ENCODE results near the gene PAF1.
A peak's percentile ranks its signal among the peaks of the same experiment; 100 is the strongest.

The PAF1 gene

GRCh38 chr19:39412867-39413271 is 22.0 kb upstream of the PAF1 start:
- DNase-seq (ENCODE audit: insufficient read length, low spot score): no peak
- no peak for TF ChIP-seq TAF1 (IDR thresholded peaks at IDR 0.05; ENCODE audit: low read depth, low read length)
- no peak for TF ChIP-seq POU2F2 (IDR thresholded peaks at IDR 0.05; ENCODE audit: low read depth, low read length)
- no peak for TF ChIP-seq SPI1 (IDR thresholded peaks at IDR 0.05; ENCODE audit: low read depth, low read length)
- no peak for TF ChIP-seq PAX5 (IDR thresholded peaks at IDR 0.05; ENCODE audit: insufficient read depth, low read length, severe bottlenecking)
- no peak for TF ChIP-seq POLR2A (IDR thresholded peaks at IDR 0.05; ENCODE audit: low read depth, low read length)
- TF ChIP-seq POLR2AphosphoS5 (IDR thresholded peaks at IDR 0.05; ENCODE audit: low read depth, low read length): no peak
- peak; percentile 13 for FAIRE-seq

- DNase-seq (ENCODE audit: insufficient read length, low spot score) (peak; percentile 96), FAIRE-seq (no peak)
- TF ChIP-seq SPI1 (IDR thresholded peaks at IDR 0.05; ENCODE audit: low read depth, low read length): peak; percentile 41
- TF ChIP-seq PAX5 (IDR thresholded peaks at IDR 0.05; ENCODE audit: insufficient read depth, low read length, severe bottlenecking): no peak
- peak; percentile 100 for TF ChIP-seq POU2F2 (IDR thresholded peaks at IDR 0.05; ENCODE audit: low read depth, low read length)
- peak; percentile 78 for TF ChIP-seq POLR2AphosphoS5 (IDR thresholded peaks at IDR 0.05; ENCODE audit: low read depth, low read length)
- peak; percentile 47; the same call in 1 of the 2 replicates for TF ChIP-seq TAF1 (IDR thresholded peaks at IDR 0.05; ENCODE audit: low read depth, low read length)
- TF ChIP-seq POLR2A (IDR thresholded peaks at IDR 0.05; ENCODE audit: low read depth, low read length): peak; percentile 76; the same call in 1 of the 2 replicates
These were observed 21.4 kb upstream of the PAF1 start, which contains the start of gene PLEKHG2 for GRCh38 chr19:39412100-39412866. Gene PLEKHG2 (plus strand): TSS chr19:39412669. CDS start chr19:39414087, 1,418 bp downstream.

GRCh38 chr19:39411832-39412099 is 20.9 kb upstream of the PAF1 start:
- no peak for TF ChIP-seq POLR2AphosphoS5 (IDR thresholded peaks at IDR 0.05; ENCODE audit: low read depth, low read length)
- TF ChIP-seq SPI1 (IDR thresholded peaks at IDR 0.05; ENCODE audit: low read depth, low read length): no peak
- TF ChIP-seq PAX5 (IDR thresholded peaks at IDR 0.05; ENCODE audit: insufficient read depth, low read length, severe bottlenecking): no peak
- no peak for TF ChIP-seq POLR2A (IDR thresholded peaks at IDR 0.05; ENCODE audit: low read depth, low read length)
- no peak for TF ChIP-seq TAF1 (IDR thresholded peaks at IDR 0.05; ENCODE audit: low read depth, low read length)
- no peak for TF ChIP-seq POU2F2 (IDR thresholded peaks at IDR 0.05; ENCODE audit: low read depth, low read length)
- DNase-seq (ENCODE audit: insufficient read length, low spot score) (no peak), FAIRE-seq (peak; percentile 95)

GRCh38 chr19:39411081-39411831 is 20.4 kb upstream of the PAF1 start:
- FAIRE-seq (no peak), DNase-seq (ENCODE audit: insufficient read length, low spot score) (no peak)
- TF ChIP-seq SPI1 (IDR thresholded peaks at IDR 0.05; ENCODE audit: low read depth, low read length) (no peak), POLR2A (IDR thresholded peaks at IDR 0.05; ENCODE audit: low read depth, low read length) (peak; percentile 48), POLR2AphosphoS5 (IDR thresholded peaks at IDR 0.05; ENCODE audit: low read depth, low read length) (0 out of 2 replicates have a peak, but pooled peaks have one; percentile 37), TAF1 (IDR thresholded peaks at IDR 0.05; ENCODE audit: low read depth, low read length) (no peak), PAX5 (IDR thresholded peaks at IDR 0.05; ENCODE audit: insufficient read depth, low read length, severe bottlenecking) (no peak), POU2F2 (IDR thresholded peaks at IDR 0.05; ENCODE audit: low read depth, low read length) (no peak)

GRCh38 chr19:39410831-39411080 is 19.9 kb upstream of the PAF1 start:
- TF ChIP-seq PAX5 (IDR thresholded peaks at IDR 0.05; ENCODE audit: insufficient read depth, low read length, severe bottlenecking) (no peak), POLR2AphosphoS5 (IDR thresholded peaks at IDR 0.05; ENCODE audit: low read depth, low read length) (0 out of 2 replicates have a peak, but pooled peaks have one; percentile 18)
- FAIRE-seq (no peak), DNase-seq (ENCODE audit: insufficient read length, low spot score) (no peak)

- TF ChIP-seq POLR2AphosphoS5 (IDR thresholded peaks at IDR 0.05; ENCODE audit: low read depth, low read length): peak; percentile 89
- peak; percentile 72 for TF ChIP-seq POLR2A (IDR thresholded peaks at IDR 0.05; ENCODE audit: low read depth, low read length)
- TF ChIP-seq SPI1 (IDR thresholded peaks at IDR 0.05; ENCODE audit: low read depth, low read length): peak; percentile 92
- TF ChIP-seq POU2F2 (IDR thresholded peaks at IDR 0.05; ENCODE audit: low read depth, low read length): no peak; the same call in 1 of the 2 replicates
- no peak for TF ChIP-seq PAX5 (IDR thresholded peaks at IDR 0.05; ENCODE audit: insufficient read depth, low read length, severe bottlenecking)
- 0 out of 2 replicates have a peak, but pooled peaks have one; percentile 49 for TF ChIP-seq TAF1 (IDR thresholded peaks at IDR 0.05; ENCODE audit: low read depth, low read length)
- FAIRE-seq: peak; percentile 76
These were observed 19.3 kb upstream of the PAF1 start for GRCh38 chr19:39410017-39410830.

GRCh38 chr19:39409208-39410016 is 18.5 kb upstream of the PAF1 start:
- FAIRE-seq (peak; percentile 61), DNase-seq (ENCODE audit: insufficient read length, low spot score) (no peak)
- TF ChIP-seq POU2F2 (IDR thresholded peaks at IDR 0.05; ENCODE audit: low read depth, low read length): peak; percentile 71; the same call in 1 of the 2 replicates
- no peak for TF ChIP-seq TAF1 (IDR thresholded peaks at IDR 0.05; ENCODE audit: low read depth, low read length)
- TF ChIP-seq POLR2AphosphoS5 (IDR thresholded peaks at IDR 0.05; ENCODE audit: low read depth, low read length): peak; percentile 91
- TF ChIP-seq PAX5 (IDR thresholded peaks at IDR 0.05; ENCODE audit: insufficient read depth, low read length, severe bottlenecking): no peak
- TF ChIP-seq POLR2A (IDR thresholded peaks at IDR 0.05; ENCODE audit: low read depth, low read length): peak; percentile 87
- TF ChIP-seq SPI1 (IDR thresholded peaks at IDR 0.05; ENCODE audit: low read depth, low read length): no peak

More at GRCh38 chr19:39410017-39410830, 19.3 kb upstream of the PAF1 start:
- peak; percentile 57 for DNase-seq (ENCODE audit: insufficient read length, low spot score)

GRCh38 chr19:39408392-39409207 is 17.7 kb upstream of the PAF1 start:
- TF ChIP-seq POU2F2 (IDR thresholded peaks at IDR 0.05; ENCODE audit: low read depth, low read length) (peak; percentile 10; the same call in 1 of the 2 replicates), POLR2A (IDR thresholded peaks at IDR 0.05; ENCODE audit: low read depth, low read length) (no peak), POLR2AphosphoS5 (IDR thresholded peaks at IDR 0.05; ENCODE audit: low read depth, low read length) (peak; percentile 18; the same call in 1 of the 2 replicates), TAF1 (IDR thresholded peaks at IDR 0.05; ENCODE audit: low read depth, low read length) (peak; percentile 14; the same call in 1 of the 2 replicates), PAX5 (IDR thresholded peaks at IDR 0.05; ENCODE audit: insufficient read depth, low read length, severe bottlenecking) (no peak)
- DNase-seq (ENCODE audit: insufficient read length, low spot score) (no peak), FAIRE-seq (no peak)
